ENCODE data around the gene EFCAB11. TPM values are rescaled to one million over a fixed set of nuclear protein-coding genes. Genes with fewer than 3 reads are reported as not detected.
A peak's percentile ranks its signal among the peaks of the same experiment; 100 is the strongest.

EFCAB11 gene
- total RNA-seq, 3 donors from 2014 or later (not counting 1 experiment from before 2014, with no cell fraction given): 3.9 to 5.2 (median 4.0) TPM

- Histone ChIP-seq H3K27ac (ENCODE audit: low read length) (no peak overlapping the region), H3K4me3 (ENCODE audit: low read length) (no peak overlapping the region)
These were observed 186.7 kb downstream of the EFCAB11 start for GRCh38 chr14:89767861-89768268.

GRCh38 chr14:89767131-89767530 lies 187.4 kb downstream of the EFCAB11 start:
- H3K27me3 Mint-ChIP-seq (ENCODE audit: low read depth in 2 of 2): no peaks in the 10 kb centered on the region
- Histone ChIP-seq H3K36me3 (ENCODE audit: control insufficient read depth, insufficient read depth, low read length) (no peaks in the 10 kb centered on the region), H3K4me1 (ENCODE audit: control insufficient read depth, insufficient read depth, low read length) (peaks cover 16% of the 10 kb centered on the region), H3K4me3 (ENCODE audit: low read length) (no peak overlapping the region), H3K27me3 (ENCODE audit: control insufficient read depth, insufficient read depth, low read length) (no peaks in the 10 kb centered on the region), H3K27ac (ENCODE audit: low read length) (no peak overlapping the region), H3K9me3 (ENCODE audit: control insufficient read depth, insufficient read depth, low read length) (no peaks in the 10 kb centered on the region)
- peaks cover 0 to 2% of the 10 kb centered on the region in 2 donors for H3K9me3 Mint-ChIP-seq
- intact Hi-C loops (cut with micrococcal nuclease): loop anchor here (1.0 kb wide), 2 partner anchors 590 to 727 kb away; no protein-coding TSS in a partner anchor
- H3K4me3 Mint-ChIP-seq: peak overlapping the region; percentile 26
- no peaks in the 10 kb centered on the region for H3K36me3 Mint-ChIP-seq
- peaks cover 19 to 30% of the 10 kb centered on the region in 2 donors for H3K4me1 Mint-ChIP-seq
- WGBS (ENCODE audit: insufficient coverage): 40% methylated on average over 2 of the region's 3 CpGs
- DNase-seq (no peak), ATAC-seq (no peak)
- H3K27ac Mint-ChIP-seq: peak overlapping the region in 1 of 2 donors; percentile 77
- TF ChIP-seq CTCF (IDR thresholded peaks at IDR 0.05): no peak

More at GRCh38 chr14:89767861-89768268, 186.7 kb downstream of the EFCAB11 start:
- H3K9me3 ChIP-seq (ENCODE audit: control insufficient read depth, insufficient read depth, low read length): no peaks in the 10 kb centered on the region
- DNase-seq (peak; percentile 42 to 87), ATAC-seq (peak; percentile 87 to 99 (median 99))
- H3K36me3 ChIP-seq (ENCODE audit: control insufficient read depth, insufficient read depth, low read length): no peaks in the 10 kb centered on the region
- peaks cover 22 to 33% of the 10 kb centered on the region in 2 donors for H3K4me1 Mint-ChIP-seq
- intact Hi-C loops (cut with micrococcal nuclease): loop anchor here (1.0 kb wide), 2 partner anchors 591 to 728 kb away; no protein-coding TSS in a partner anchor
- 26% methylated on average over 4 of the region's 4 CpGs for WGBS (ENCODE audit: insufficient coverage)
- H3K9me3 Mint-ChIP-seq: peaks cover 0 to 2% of the 10 kb centered on the region in 2 donors
- no peaks in the 10 kb centered on the region for H3K27me3 ChIP-seq (ENCODE audit: control insufficient read depth, insufficient read depth, low read length)
- H3K27ac Mint-ChIP-seq: peak overlapping the region; percentile 42 to 77
- H3K27me3 Mint-ChIP-seq (ENCODE audit: low read depth in 2 of 2): no peaks in the 10 kb centered on the region
- peak overlapping the region; percentile 26 for H3K4me3 Mint-ChIP-seq
- peak; percentile 81 for TF ChIP-seq CTCF (IDR thresholded peaks at IDR 0.05)
- H3K4me1 ChIP-seq (ENCODE audit: control insufficient read depth, insufficient read depth, low read length): peaks cover 18% of the 10 kb centered on the region
- no peaks in the 10 kb centered on the region for H3K36me3 Mint-ChIP-seq

- Histone ChIP-seq H3K4me3 (ENCODE audit: low read length) (no peak overlapping the region), H3K27me3 (ENCODE audit: control insufficient read depth, insufficient read depth, low read length) (no peaks in the 10 kb centered on the region), H3K9me3 (ENCODE audit: control insufficient read depth, insufficient read depth, low read length) (no peaks in the 10 kb centered on the region), H3K36me3 (ENCODE audit: control insufficient read depth, insufficient read depth, low read length) (no peaks in the 10 kb centered on the region), H3K4me1 (ENCODE audit: control insufficient read depth, insufficient read depth, low read length) (peaks cover 16% of the 10 kb centered on the region), H3K27ac (ENCODE audit: low read length) (no peak overlapping the region)
- Mint-ChIP-seq H3K27me3 (ENCODE audit: low read depth in 2 of 2) (no peaks in the 10 kb centered on the region), H3K36me3 (no peaks in the 10 kb centered on the region), H3K9me3 (peaks cover 0 to 2% of the 10 kb centered on the region in 2 donors), H3K27ac (no peak overlapping the region), H3K4me3 (no peak overlapping the region), H3K4me1 (peaks cover 19 to 30% of the 10 kb centered on the region in 2 donors)
- intact Hi-C loops (cut with micrococcal nuclease): no loop called here
- no peak for DNase-seq
- ATAC-seq: no peak
- no peak for TF ChIP-seq CTCF (IDR thresholded peaks at IDR 0.05)
- WGBS (ENCODE audit: insufficient coverage): 96% methylated on average over 3 of the region's 3 CpGs
These were observed 189.2 kb downstream of the EFCAB11 start for GRCh38 chr14:89765346-89765745.

GRCh38 chr14:89760086-89760485 lies 194.4 kb downstream of the EFCAB11 start:
- peaks cover 9% of the 10 kb centered on the region for H3K36me3 Mint-ChIP-seq
- no peaks in the 10 kb centered on the region for H3K9me3 Mint-ChIP-seq
- H3K4me3 Mint-ChIP-seq: no peak overlapping the region
- Histone ChIP-seq H3K27me3 (ENCODE audit: control insufficient read depth, insufficient read depth, low read length) (no peaks in the 10 kb centered on the region), H3K36me3 (ENCODE audit: control insufficient read depth, insufficient read depth, low read length) (no peaks in the 10 kb centered on the region), H3K4me3 (ENCODE audit: low read length) (no peak overlapping the region), H3K4me1 (ENCODE audit: control insufficient read depth, insufficient read depth, low read length) (peaks cover 8% of the 10 kb centered on the region), H3K27ac (ENCODE audit: low read length) (no peak overlapping the region), H3K9me3 (ENCODE audit: control insufficient read depth, insufficient read depth, low read length) (no peaks in the 10 kb centered on the region)
- no peaks in the 10 kb centered on the region for H3K27me3 Mint-ChIP-seq (ENCODE audit: low read depth in 2 of 2)
- TF ChIP-seq CTCF (IDR thresholded peaks at IDR 0.05): no peak
- ATAC-seq: no peak
- H3K4me1 Mint-ChIP-seq: peaks cover 23 to 27% of the 10 kb centered on the region in 2 donors
- 88% methylated on average over 7 of the region's 7 CpGs for WGBS (ENCODE audit: insufficient coverage)
- H3K27ac Mint-ChIP-seq: no peak overlapping the region
- intact Hi-C loops (cut with micrococcal nuclease): no loop called here
- DNase-seq: no peak

Data from natural killer cell (primary cell).